Endothelial cell of umbilical vein (primary cell): ENCODE measurements around the gene HEXIM1. TPM values are rescaled to one million over a fixed set of nuclear protein-coding genes. Genes with fewer than 3 reads are reported as not detected.

Experiments
- BruUV-seq: library from RNA; stranded (reverse); fragments of 400-500 nt; replicated peaks from 2 replicates; lab custom pipeline; 2021; lab: Mats Ljungman, UMichigan
- CTCF ChIA-PET: fragments of 300-600, 350-600 bp; sonication (Branson Sonifier 250); formaldehyde crosslinking; loops from one replicate; lab custom pipeline; 2021; ENCODE audit warnings: antibody characterized with exemption, inconsistent platforms; lab: Charles Lee
- POLR2A ChIA-PET: fragments of 300-600, 350-600 bp; sonication (Branson Sonifier 250); formaldehyde crosslinking; loops from one replicate; lab custom pipeline; 2021; ENCODE audit warnings: antibody characterized with exemption, inconsistent platforms; lab: Charles Lee
- DNase-seq: peaks from one replicate; pipeline ENCODE4 v3.0.0-alpha.2; 2011; ENCODE audit warnings: low read depth, low spot score
- FAIRE-seq: peaks from 2 replicates; lab custom pipeline; 2011; peaks lifted over from hg19 to GRCh38; lab: Jason Lieb, UNC
- H2AFZ ChIP-seq: 2 replicates; pipeline ENCODE4 v1.6.0; 2012; ENCODE audit warnings: low read depth, low read length, control low read depth, inconsistent platforms
- H3K27ac ChIP-seq: 2 replicates; pipeline ENCODE4 v1.5.1; 2011; ENCODE audit warnings: low read depth, mild to moderate bottlenecking, control low read depth, low read length, moderate library complexity; ENCODE audit not compliant: insufficient read depth
- H3K27me3 ChIP-seq, 2 experiments: 2 replicates each; pipeline versions ENCODE4 v1.6.0 to v1.6.1; 2011; ENCODE audit warnings: low read length in 2 of 2, mixed read lengths in 1 of 2; ENCODE audit not compliant: control insufficient read depth in 2 of 2, insufficient read depth in 2 of 2
- H3K36me3 ChIP-seq, 2 experiments: 2 replicates in 1 of 2; 3 replicates in 1 of 2; pipeline ENCODE4 v1.5.1; 2011; ENCODE audit warnings: low read length in 2 of 2, mild to moderate bottlenecking in 1 of 2, moderate library complexity in 1 of 2; ENCODE audit not compliant: control insufficient read depth in 2 of 2, insufficient read depth in 2 of 2; ENCODE audit errors: extremely low read depth in 1 of 2
- H3K4me1 ChIP-seq: 3 replicates; pipeline ENCODE4 v1.5.1; 2011; ENCODE audit warnings: mild to moderate bottlenecking, low read length; ENCODE audit not compliant: control insufficient read depth, insufficient read depth; ENCODE audit errors: extremely low read depth
- H3K4me2 ChIP-seq: 2 replicates; pipeline ENCODE4 v1.6.1; 2011; ENCODE audit warnings: low read length, control low read depth, mixed read lengths; ENCODE audit not compliant: insufficient read depth
- H3K4me3 ChIP-seq, 3 experiments: fragments of 200-600 bp in 1 of 3; sonication (generic), shearing (Covaris generic) in 1 of 3; replicated peaks in 1 of 3; 2 replicates each; pipeline ENCODE4 v1.5.1; 2011 to 2016; ENCODE audit warnings: control low read depth in 3 of 3, low read length in 3 of 3, mild to moderate bottlenecking in 2 of 3, inconsistent platforms in 1 of 3, low read depth in 1 of 3, moderate library complexity in 1 of 3; ENCODE audit not compliant: insufficient read depth in 1 of 3
- H3K79me2 ChIP-seq: 2 replicates; pipeline ENCODE4 v1.6.0; 2012; ENCODE audit warnings: low read length, inconsistent platforms; ENCODE audit not compliant: control insufficient read depth, insufficient read depth
- H3K9ac ChIP-seq: replicated peaks from 2 replicates; pipeline ENCODE3; 2011; ENCODE audit warnings: low read length, control low read depth; ENCODE audit not compliant: insufficient read depth; ENCODE audit errors: extremely low read depth
- H3K9me1 ChIP-seq: replicated peaks from 3 replicates; pipeline ENCODE4 v1.6.0; 2011; ENCODE audit warnings: mild to moderate bottlenecking, low read length; ENCODE audit not compliant: control insufficient read depth, insufficient read depth; ENCODE audit errors: extremely low read depth
- H3K9me3 ChIP-seq: replicated peaks from 2 replicates; pipeline ENCODE4 v1.5.1; 2012; ENCODE audit warnings: low read length, inconsistent platforms; ENCODE audit not compliant: control insufficient read depth, insufficient read depth
- H4K20me1 ChIP-seq: replicated peaks from 2 replicates; pipeline ENCODE3; 2011; ENCODE audit warnings: mild to moderate bottlenecking, low read length; ENCODE audit not compliant: control insufficient read depth, insufficient read depth; ENCODE audit errors: extremely low read depth
- EZH2 ChIP-seq: IDR thresholded peaks from 2 replicates; pipeline ENCODE4 v1.6.1; 2012; ENCODE audit warnings: borderline replicate concordance, low read depth, mild to moderate bottlenecking, moderate library complexity, low read length, inconsistent platforms; ENCODE audit not compliant: severe bottlenecking
- FOS ChIP-seq: IDR thresholded peaks from 2 replicates; pipeline ENCODE4 v1.6.1; 2011; ENCODE audit warnings: mild to moderate bottlenecking, low read length, moderate library complexity, borderline replicate concordance; ENCODE audit not compliant: insufficient read depth
- GATA2 ChIP-seq: IDR thresholded peaks from 2 replicates; pipeline ENCODE4 v1.7.0; 2011; ENCODE audit warnings: low read depth, mild to moderate bottlenecking, moderate library complexity, mixed read lengths, low read length; ENCODE audit not compliant: insufficient read length, insufficient read depth
- JUN ChIP-seq: IDR thresholded peaks from 2 replicates; pipeline ENCODE4 v1.6.1; 2011; ENCODE audit warnings: borderline replicate concordance, low read depth; ENCODE audit not compliant: insufficient read length, insufficient read depth
- MAX ChIP-seq: IDR thresholded peaks from 2 replicates; pipeline ENCODE4 v1.6.1; 2011; ENCODE audit not compliant: insufficient read depth, insufficient read length
- MYC ChIP-seq: IDR thresholded peaks from one replicate; pipeline ENCODE4 v1.6.1; 2011; ENCODE audit warnings: mild to moderate bottlenecking, low read depth, low read length
- POLR2A ChIP-seq: IDR thresholded peaks from 2 replicates; pipeline ENCODE4 v1.6.1; 2012; ENCODE audit warnings: low read depth, mild to moderate bottlenecking, control low read depth, low read length
- POLR2AphosphoS5 ChIP-seq: IDR thresholded peaks from 2 replicates; pipeline ENCODE4 v1.6.1; 2012; ENCODE audit warnings: low read depth, mild to moderate bottlenecking, control low read depth, low read length, moderate library complexity; ENCODE audit not compliant: insufficient read depth
- dilution Hi-C: fragments of 300-500 bp; cut with MboI; formaldehyde crosslinking; loops from one replicate; pipeline ENCODE4 v1.15.0; 2019; ENCODE audit warnings: low sequenced_read_pairs; ENCODE audit not compliant: extremely low pct_ligation_motif_present
- intact Hi-C: fragments of 100-400 bp; cut with micrococcal nuclease; formaldehyde crosslinking; loops from one replicate; pipeline ENCODE4 v1.10.0; 2022
- polyA plus RNA-seq, 4 experiments: library from polyadenylated mRNA; depleted of rRNA in 3 of 4; stranded (reverse) in 3 of 4; unstranded in 1 of 4; fragments of >200 nt; gene quantifications; 2 replicates each; pipeline versions ENCODE4 v1.2.1 to v1.2.3, GENCODE V29; 2011 to 2012; ENCODE audit warnings: missing spikeins in 1 of 4
- total RNA-seq: library from RNA; stranded (reverse); gene quantifications from 2 replicates; pipeline ENCODE4 v1.2.3, GENCODE V29; 2021
- TF ChIP-seq, protein P1 (sequence below), 2 donors: IDR thresholded peaks; 1 replicate in 1 of 2; 2 replicates in 1 of 2; pipeline ENCODE4 v1.5.1; 2011; ENCODE audit warnings: low read length in 2 of 2, mild to moderate bottlenecking in 2 of 2, moderate library complexity in 2 of 2, control low read depth in 1 of 2, inconsistent platforms in 1 of 2, low read depth in 1 of 2; ENCODE audit not compliant: insufficient read depth in 1 of 2; ENCODE audit errors: extremely low read depth in 1 of 2

Gene HEXIM1
- total and polyA plus RNA-seq, 2 donors (not counting 3 experiments of a cell fraction or from before 2014, with no cell fraction given) = 7.0 to 20.0 TPM

DNA sequence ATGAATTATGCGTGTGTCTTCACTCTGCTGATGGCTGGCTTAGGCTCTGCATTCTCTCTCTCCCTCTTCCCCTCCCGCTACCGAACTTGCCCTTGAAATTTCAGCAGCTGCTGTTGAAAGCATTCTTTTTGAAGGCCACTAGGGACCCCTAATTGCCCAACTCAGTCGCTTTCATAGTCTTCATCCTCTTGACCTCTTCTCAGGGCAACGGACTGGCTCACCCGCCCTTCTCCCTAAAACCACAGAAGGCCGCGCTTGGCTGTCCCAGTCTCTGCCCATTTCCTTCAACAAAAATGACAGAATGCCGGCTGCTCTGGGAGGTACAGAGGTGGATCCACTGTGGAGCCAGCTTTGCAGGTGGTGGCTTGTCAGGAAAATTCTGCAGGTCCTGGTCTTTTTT lies 52.4 kb downstream of the HEXIM1 start:
- TF ChIP-seq EZH2 = no peak
- TF ChIP-seq GATA2 = no peak
- TF ChIP-seq POLR2A = no peak
- no peak for TF ChIP-seq MAX
- no peak for TF ChIP-seq FOS
- TF ChIP-seq, protein P1, sequence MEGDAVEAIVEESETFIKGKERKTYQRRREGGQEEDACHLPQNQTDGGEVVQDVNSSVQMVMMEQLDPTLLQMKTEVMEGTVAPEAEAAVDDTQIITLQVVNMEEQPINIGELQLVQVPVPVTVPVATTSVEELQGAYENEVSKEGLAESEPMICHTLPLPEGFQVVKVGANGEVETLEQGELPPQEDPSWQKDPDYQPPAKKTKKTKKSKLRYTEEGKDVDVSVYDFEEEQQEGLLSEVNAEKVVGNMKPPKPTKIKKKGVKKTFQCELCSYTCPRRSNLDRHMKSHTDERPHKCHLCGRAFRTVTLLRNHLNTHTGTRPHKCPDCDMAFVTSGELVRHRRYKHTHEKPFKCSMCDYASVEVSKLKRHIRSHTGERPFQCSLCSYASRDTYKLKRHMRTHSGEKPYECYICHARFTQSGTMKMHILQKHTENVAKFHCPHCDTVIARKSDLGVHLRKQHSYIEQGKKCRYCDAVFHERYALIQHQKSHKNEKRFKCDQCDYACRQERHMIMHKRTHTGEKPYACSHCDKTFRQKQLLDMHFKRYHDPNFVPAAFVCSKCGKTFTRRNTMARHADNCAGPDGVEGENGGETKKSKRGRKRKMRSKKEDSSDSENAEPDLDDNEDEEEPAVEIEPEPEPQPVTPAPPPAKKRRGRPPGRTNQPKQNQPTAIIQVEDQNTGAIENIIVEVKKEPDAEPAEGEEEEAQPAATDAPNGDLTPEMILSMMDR (IDR thresholded peaks at IDR 0.05; ENCODE audit: extremely low read depth in 1 of 2, insufficient read depth in 1 of 2, low read depth in 1 of 2, low read length in 2 of 2) = no peak
- TF ChIP-seq JUN = no peak
- no peak for TF ChIP-seq POLR2AphosphoS5
- no peak for TF ChIP-seq MYC
- no peaks in the 10 kb centered on the region for H3K9me1 ChIP-seq
- H3K4me3 ChIP-seq = no peak overlapping the region
- no peak overlapping the region for H3K9ac ChIP-seq
- H2AFZ ChIP-seq = no peak overlapping the region
- no peaks in the 10 kb centered on the region for H3K27me3 ChIP-seq
- dilution Hi-C loops = no loop called here
- no TSS peak for BruUV-seq
- no peaks in the 10 kb centered on the region for H3K9me3 ChIP-seq
- FAIRE-seq = no peak
- no peak overlapping the region for H3K27ac ChIP-seq
- no peak overlapping the region for H3K4me2 ChIP-seq
- H3K79me2 ChIP-seq = no peaks in the 10 kb centered on the region
- CTCF ChIA-PET = interaction anchor here (0.7 to 10.5 kb wide), 5 partner anchors 35 to 67 kb away, joined by 3 to 476 read pairs (median 10); partner anchors contain the start of genes ACBD4 and PLCD3
- no peak for DNase-seq
- POLR2A ChIA-PET = interaction anchor here (0.9 kb wide), 1 partner anchor 52 kb away, joined by 3 read pairs; the partner anchor contains the start of gene HEXIM1
- H4K20me1 ChIP-seq = no peaks in the 10 kb centered on the region
- peaks cover 2% of the 10 kb centered on the region for H3K4me1 ChIP-seq
- no peaks in the 10 kb centered on the region for H3K36me3 ChIP-seq
- intact Hi-C loops = no loop called here
